ENCODE results near the gene AQP12B. TPM values are rescaled to one million over a fixed set of nuclear protein-coding genes. Genes with fewer than 3 reads are reported as not detected.
"Not testable (repeated sequence)": the region's sequence is repeated elsewhere in the genome, so short reads cannot be mapped to it uniquely, and the experiment has no call there.

The AQP12B gene
- total RNA-seq, 1 experiment from 2014 or later, result not detected

DNA sequence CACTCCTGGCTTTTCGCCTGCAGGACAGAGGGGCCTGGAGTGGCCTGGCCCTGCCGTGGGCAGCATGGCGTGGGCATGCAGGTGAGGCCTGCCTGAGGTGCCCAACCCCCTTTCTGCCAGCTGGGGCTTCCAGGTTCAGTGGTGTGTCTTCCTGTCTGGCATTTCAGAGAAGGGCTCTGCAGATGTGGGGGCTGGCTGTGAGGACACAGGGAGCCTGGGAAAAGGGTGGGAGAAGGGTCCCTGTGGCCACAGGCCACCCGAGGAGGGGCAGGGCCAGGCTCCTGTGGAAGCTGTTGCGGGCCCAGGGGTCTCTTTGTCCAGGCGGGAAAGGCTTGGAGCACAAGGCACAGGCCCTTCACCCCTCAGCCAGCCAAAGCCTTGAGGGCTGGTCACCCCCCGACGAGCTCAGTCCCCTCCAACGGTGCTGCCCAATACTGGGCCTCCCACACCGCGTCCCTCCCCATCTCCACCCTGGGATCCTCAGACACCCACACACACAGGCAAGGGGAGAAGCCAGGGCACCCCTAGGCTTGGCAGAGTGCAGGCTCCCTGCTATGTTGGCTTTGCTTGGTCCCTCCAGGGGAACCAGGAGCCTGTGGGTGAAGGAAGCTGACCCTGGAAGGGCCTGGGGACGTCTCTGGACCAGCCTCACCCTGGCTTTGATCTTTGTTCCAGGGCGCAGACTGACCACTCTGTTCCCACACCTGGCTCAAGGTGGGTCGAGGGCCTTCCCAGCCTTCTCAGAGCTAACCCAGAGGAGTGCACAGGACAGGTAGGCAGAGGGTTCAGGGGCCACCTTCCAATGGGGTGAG is 5.3 kb upstream of the AQP12B start:
- no TSS peak for BruUV-seq (replicated peaks)
- CTCF ChIA-PET, result no interaction called here
- no peak for DNase-seq
- peaks cover 13% of the 10 kb centered on the region for H3K4me1 Mint-ChIP-seq (ENCODE audit: low read depth, unreplicated experiment)
- no peak overlapping the region for H3K27ac Mint-ChIP-seq (ENCODE audit: unreplicated experiment)
- intact Hi-C loops (cut with micrococcal nuclease; ENCODE audit: unreplicated experiment), result no loop called here
- peaks cover under 1% of the 10 kb centered on the region for H3K27me3 Mint-ChIP-seq (ENCODE audit: unreplicated experiment)
- H3K36me3 Mint-ChIP-seq (ENCODE audit: insufficient read depth, unreplicated experiment), result no peaks in the 10 kb centered on the region
- TF ChIP-seq, protein P1, sequence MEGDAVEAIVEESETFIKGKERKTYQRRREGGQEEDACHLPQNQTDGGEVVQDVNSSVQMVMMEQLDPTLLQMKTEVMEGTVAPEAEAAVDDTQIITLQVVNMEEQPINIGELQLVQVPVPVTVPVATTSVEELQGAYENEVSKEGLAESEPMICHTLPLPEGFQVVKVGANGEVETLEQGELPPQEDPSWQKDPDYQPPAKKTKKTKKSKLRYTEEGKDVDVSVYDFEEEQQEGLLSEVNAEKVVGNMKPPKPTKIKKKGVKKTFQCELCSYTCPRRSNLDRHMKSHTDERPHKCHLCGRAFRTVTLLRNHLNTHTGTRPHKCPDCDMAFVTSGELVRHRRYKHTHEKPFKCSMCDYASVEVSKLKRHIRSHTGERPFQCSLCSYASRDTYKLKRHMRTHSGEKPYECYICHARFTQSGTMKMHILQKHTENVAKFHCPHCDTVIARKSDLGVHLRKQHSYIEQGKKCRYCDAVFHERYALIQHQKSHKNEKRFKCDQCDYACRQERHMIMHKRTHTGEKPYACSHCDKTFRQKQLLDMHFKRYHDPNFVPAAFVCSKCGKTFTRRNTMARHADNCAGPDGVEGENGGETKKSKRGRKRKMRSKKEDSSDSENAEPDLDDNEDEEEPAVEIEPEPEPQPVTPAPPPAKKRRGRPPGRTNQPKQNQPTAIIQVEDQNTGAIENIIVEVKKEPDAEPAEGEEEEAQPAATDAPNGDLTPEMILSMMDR (IDR thresholded peaks at IDR 0.05; ENCODE audit: unreplicated experiment), result no peak
- H3K9me3 Mint-ChIP-seq (ENCODE audit: low read depth, unreplicated experiment), result no peaks in the 10 kb centered on the region
- H3K4me3 Mint-ChIP-seq (ENCODE audit: low read depth, unreplicated experiment), result no peak overlapping the region

- TF ChIP-seq, protein P1 (IDR thresholded peaks at IDR 0.05; ENCODE audit: unreplicated experiment), result no peak
- H3K4me1 Mint-ChIP-seq (ENCODE audit: low read depth, unreplicated experiment), result peaks cover 13% of the 10 kb centered on the region
- H3K27me3 Mint-ChIP-seq (ENCODE audit: unreplicated experiment), result no peaks in the 10 kb centered on the region
- no TSS peak for BruUV-seq (replicated peaks)
- no peak overlapping the region for H3K4me3 Mint-ChIP-seq (ENCODE audit: low read depth, unreplicated experiment)
- no peaks in the 10 kb centered on the region for H3K36me3 Mint-ChIP-seq (ENCODE audit: insufficient read depth, unreplicated experiment)
- H3K9me3 Mint-ChIP-seq (ENCODE audit: low read depth, unreplicated experiment), result no peaks in the 10 kb centered on the region
- intact Hi-C loops (cut with micrococcal nuclease; ENCODE audit: unreplicated experiment), result no loop called here
- DNase-seq, result no peak
- H3K27ac Mint-ChIP-seq (ENCODE audit: unreplicated experiment), result no peak overlapping the region
- CTCF ChIA-PET, result no interaction called here
Measured at GRCh38 chr2:240687045-240687740, 4.5 kb upstream of the AQP12B start.

GRCh38 chr2:240686460-240686859 is 3.8 kb upstream of the AQP12B start:
- peaks cover 13% of the 10 kb centered on the region for H3K4me1 Mint-ChIP-seq (ENCODE audit: low read depth, unreplicated experiment)
- intact Hi-C loops (cut with micrococcal nuclease; ENCODE audit: unreplicated experiment), result no loop called here
- CTCF ChIA-PET, result no interaction called here
- no peak overlapping the region for H3K27ac Mint-ChIP-seq (ENCODE audit: unreplicated experiment)
- no peaks in the 10 kb centered on the region for H3K9me3 Mint-ChIP-seq (ENCODE audit: low read depth, unreplicated experiment)
- DNase-seq, result no peak
- H3K27me3 Mint-ChIP-seq (ENCODE audit: unreplicated experiment), result no peaks in the 10 kb centered on the region
- no peak overlapping the region for H3K4me3 Mint-ChIP-seq (ENCODE audit: low read depth, unreplicated experiment)
- H3K36me3 Mint-ChIP-seq (ENCODE audit: insufficient read depth, unreplicated experiment), result no peaks in the 10 kb centered on the region
- TF ChIP-seq, protein P1 (IDR thresholded peaks at IDR 0.05; ENCODE audit: unreplicated experiment), result no peak
- no TSS peak for BruUV-seq (replicated peaks)

DNA sequence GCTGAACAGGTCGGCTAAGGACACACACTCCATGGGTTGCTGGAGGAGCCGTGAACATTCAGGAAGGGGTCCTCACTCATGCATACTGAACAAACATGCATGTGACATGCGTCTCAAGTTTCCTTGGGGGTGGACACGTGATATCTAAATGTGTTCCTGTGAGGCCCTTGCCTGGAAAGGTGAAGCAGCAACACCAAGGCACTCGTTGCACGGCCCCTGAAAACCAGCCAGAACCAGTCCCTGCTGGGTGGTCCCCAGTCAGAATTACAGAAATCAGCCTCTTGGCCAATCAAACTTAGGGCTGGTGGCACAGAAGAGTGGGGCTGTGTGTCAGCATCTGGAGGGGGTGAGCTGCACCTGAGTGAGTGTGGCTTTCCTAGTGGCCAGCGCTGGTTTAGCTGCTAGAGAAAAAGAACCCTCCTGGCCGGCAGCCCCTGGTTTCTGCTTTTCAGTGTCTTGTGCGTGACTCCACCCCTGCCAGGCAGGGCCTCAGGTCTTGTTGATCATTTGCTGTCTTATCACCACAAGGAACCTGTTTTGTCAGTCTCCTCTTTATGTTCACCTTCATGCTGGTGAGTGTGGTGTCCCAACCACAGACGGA is 3.2 kb upstream of the AQP12B start:
- H3K4me3 Mint-ChIP-seq (ENCODE audit: low read depth, unreplicated experiment), result no peak overlapping the region
- CTCF ChIA-PET, result no interaction called here
- no TSS peak for BruUV-seq (replicated peaks)
- no peaks in the 10 kb centered on the region for H3K36me3 Mint-ChIP-seq (ENCODE audit: insufficient read depth, unreplicated experiment)
- no peaks in the 10 kb centered on the region for H3K27me3 Mint-ChIP-seq (ENCODE audit: unreplicated experiment)
- peak; percentile 36 for DNase-seq
- no peaks in the 10 kb centered on the region for H3K9me3 Mint-ChIP-seq (ENCODE audit: low read depth, unreplicated experiment)
- peaks cover 13% of the 10 kb centered on the region for H3K4me1 Mint-ChIP-seq (ENCODE audit: low read depth, unreplicated experiment)
- intact Hi-C loops (cut with micrococcal nuclease; ENCODE audit: unreplicated experiment), result no loop called here
- H3K27ac Mint-ChIP-seq (ENCODE audit: unreplicated experiment), result no peak overlapping the region
- TF ChIP-seq, protein P1 (IDR thresholded peaks at IDR 0.05; ENCODE audit: unreplicated experiment), result no peak

- H3K4me3 Mint-ChIP-seq (ENCODE audit: low read depth, unreplicated experiment); H3K36me3 Mint-ChIP-seq (ENCODE audit: insufficient read depth, unreplicated experiment); intact Hi-C loops (cut with micrococcal nuclease; ENCODE audit: unreplicated experiment); H3K9me3 Mint-ChIP-seq (ENCODE audit: low read depth, unreplicated experiment); BruUV-seq (replicated peaks); H3K27me3 Mint-ChIP-seq (ENCODE audit: unreplicated experiment); DNase-seq; H3K27ac Mint-ChIP-seq (ENCODE audit: unreplicated experiment); CTCF ChIA-PET: not testable (repeated sequence)
- H3K4me1 Mint-ChIP-seq (ENCODE audit: low read depth, unreplicated experiment), result peaks cover 13% of the 10 kb centered on the region
Measured at GRCh38 chr2:240683980-240684728, 1.5 kb upstream of the AQP12B start.

DNA sequence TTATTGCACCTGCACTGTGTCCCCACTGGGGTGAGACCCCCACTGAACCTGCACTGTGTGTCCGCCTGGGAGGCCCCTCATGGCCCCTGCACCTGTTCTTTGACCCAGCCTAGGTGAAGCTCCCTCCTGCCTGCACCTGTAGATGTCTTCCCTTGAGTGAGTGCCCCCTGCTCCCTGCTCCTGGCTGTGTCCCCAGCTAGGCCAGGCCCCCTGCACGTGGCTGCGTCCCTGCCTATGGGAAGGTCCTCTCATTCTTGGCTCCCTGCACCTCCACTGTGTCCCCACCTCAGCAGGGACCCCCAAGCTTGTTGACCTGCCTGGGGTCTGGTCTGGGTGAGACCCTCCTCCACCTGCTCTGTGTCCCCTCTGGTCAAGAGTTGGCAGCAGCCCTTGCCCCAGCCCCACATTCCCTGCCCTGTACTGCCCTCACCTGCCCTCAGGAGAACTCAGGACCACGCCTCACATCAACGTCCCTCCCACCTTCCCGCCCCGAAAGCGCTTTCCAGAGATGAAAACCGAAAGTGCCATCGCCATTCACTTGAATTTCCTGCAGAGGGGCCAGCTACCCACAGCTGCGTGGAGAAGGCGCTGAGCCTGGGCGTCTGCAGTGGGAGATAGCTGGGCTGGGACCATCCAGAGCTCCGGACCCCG is 769 bp upstream of the AQP12B start:
- H3K9me3 Mint-ChIP-seq (ENCODE audit: low read depth, unreplicated experiment); DNase-seq; CTCF ChIA-PET; H3K36me3 Mint-ChIP-seq (ENCODE audit: insufficient read depth, unreplicated experiment); BruUV-seq (replicated peaks); H3K27ac Mint-ChIP-seq (ENCODE audit: unreplicated experiment); H3K27me3 Mint-ChIP-seq (ENCODE audit: unreplicated experiment); H3K4me3 Mint-ChIP-seq (ENCODE audit: low read depth, unreplicated experiment); intact Hi-C loops (cut with micrococcal nuclease; ENCODE audit: unreplicated experiment): not testable (repeated sequence)
- H3K4me1 Mint-ChIP-seq (ENCODE audit: low read depth, unreplicated experiment), result peaks cover 13% of the 10 kb centered on the region

Measured in Calu3 (cell line).